HepG2 (cell line): ENCODE results near the gene HTR6. TPM values are rescaled to one million over a fixed set of nuclear protein-coding genes. Genes with fewer than 3 reads are reported as not detected.

ENCODE experiments used
- ATAC-seq: fragments of 200-7000 bp; cut with Tn5 transposase; 3 replicates; pipeline ENCODE4 v1.9.1; 2020; ENCODE audit warnings: mild to moderate bottlenecking, moderate library complexity
- BruUV-seq: library from RNA; stranded (reverse); fragments of 400-500 nt; replicated peaks from 2 replicates; lab custom pipeline; 2021; lab: Mats Ljungman, UMichigan
- CTCF ChIA-PET: fragments of 300-600 bp; formaldehyde crosslinking; extraction: SDS; loops from one replicate; lab custom pipeline; 2021; ENCODE audit warnings: low total read pairs, inconsistent platforms, low intra/inter-chr PET ratio; lab: Yijun Ruan, JAX
- POLR2A ChIA-PET: fragments of 350-600 bp; sonication (Branson Sonifier 250); formaldehyde crosslinking; loops from one replicate; lab custom pipeline; 2020; ENCODE audit warnings: antibody characterized with exemption, inconsistent platforms; lab: Yijun Ruan, JAX
- DNase-seq: peaks from one replicate; pipeline ENCODE4 v3.0.0-alpha.2; 2015; ENCODE audit warnings: low spot score
- FAIRE-seq: peaks from 3 replicates; lab custom pipeline; 2011; peaks lifted over from hg19 to GRCh38; lab: Jason Lieb, UNC
- H2AFZ ChIP-seq: one replicate; pipeline ENCODE4 v1.6.1; 2011; ENCODE audit warnings: low read length, inconsistent platforms
- H3K27ac ChIP-seq: fragments of 300-600 bp; 3 replicates; pipeline ENCODE4 v1.8.0; 2011; ENCODE audit warnings: mixed run types, mild to moderate bottlenecking, mixed read lengths, low read length, inconsistent platforms; ENCODE audit not compliant: insufficient read depth; ENCODE audit errors: extremely low read length
- H3K27me3 ChIP-seq, 2 experiments: fragments of 200-600 bp in 1 of 2; 2 replicates in 1 of 2; 3 replicates in 1 of 2; pipeline versions ENCODE4 v1.6.0 to v1.8.0; 2011; ENCODE audit warnings: low read length in 2 of 2, mild to moderate bottlenecking in 2 of 2, moderate library complexity in 2 of 2, inconsistent platforms in 1 of 2; ENCODE audit not compliant: insufficient read depth in 2 of 2, control insufficient read depth in 1 of 2
- H3K36me3 ChIP-seq, 2 experiments: fragments of 200-600 bp in 1 of 2; replicated peaks in 1 of 2; 2 replicates in 1 of 2; 3 replicates in 1 of 2; pipeline versions ENCODE4 v1.5.1 to v1.8.0; 2011; ENCODE audit warnings: low read length in 2 of 2, inconsistent platforms in 1 of 2; ENCODE audit not compliant: insufficient read depth in 2 of 2, control insufficient read depth in 1 of 2
- H3K4me1 ChIP-seq: 2 replicates; pipeline ENCODE4 v1.5.1; 2012; ENCODE audit warnings: low read length, inconsistent platforms; ENCODE audit not compliant: insufficient read depth
- H3K4me2 ChIP-seq: 2 replicates; pipeline ENCODE4 v1.6.0; 2011; ENCODE audit warnings: low read depth, low read length, inconsistent platforms
- H3K4me3 ChIP-seq, 3 experiments: fragments of 200-600 bp in 1 of 3; sonication (generic), shearing (Covaris generic) in 1 of 3; replicated peaks in 1 of 3; 2 replicates each; pipeline ENCODE4 v1.5.1; 2011 to 2016; ENCODE audit warnings: low read length in 3 of 3, inconsistent platforms in 2 of 3, low read depth in 2 of 3, mild to moderate bottlenecking in 2 of 3, control low read depth in 1 of 3, mixed read lengths in 1 of 3; ENCODE audit not compliant: insufficient read depth in 1 of 3
- H3K79me2 ChIP-seq: one replicate; pipeline ENCODE4 v1.6.1; 2011; ENCODE audit warnings: low read length, inconsistent platforms; ENCODE audit not compliant: insufficient read depth
- H3K9ac ChIP-seq: 2 replicates; pipeline ENCODE4 v1.6.0; 2011; ENCODE audit warnings: mild to moderate bottlenecking, low read depth, low read length, inconsistent platforms; ENCODE audit not compliant: insufficient read depth
- H3K9me3 ChIP-seq: 2 replicates; pipeline ENCODE4 v1.5.1; 2012; ENCODE audit warnings: mild to moderate bottlenecking, low read length
- H4K20me1 ChIP-seq: 2 replicates; pipeline ENCODE4 v1.6.0; 2011; ENCODE audit warnings: inconsistent platforms, mild to moderate bottlenecking, low read length, moderate library complexity; ENCODE audit not compliant: insufficient read depth
- ARID2 ChIP-seq: sonication (generic); formaldehyde crosslinking; IDR thresholded peaks from 2 replicates; pipeline ENCODE4 v1.8.1; 2022; ENCODE audit warnings: mild to moderate bottlenecking, missing genetic modification reagents, borderline replicate concordance
- NBN ChIP-seq: fragments of 450-650 bp; conservative IDR thresholded peaks from 2 replicates; pipeline ENCODE4 v1.6.1; 2017
- TOE1 ChIP-seq: sonication (generic); formaldehyde crosslinking; IDR thresholded peaks from 2 replicates; pipeline ENCODE4 v1.4.0; 2020; ENCODE audit warnings: mild to moderate bottlenecking, missing genetic modification reagents
- YEATS4 ChIP-seq: sonication (generic); formaldehyde crosslinking; IDR thresholded peaks from 2 replicates; pipeline ENCODE4 v1.4.0; 2020; ENCODE audit warnings: missing genetic modification reagents, borderline replicate concordance
- ZNF468 ChIP-seq: sonication (generic); formaldehyde crosslinking; IDR thresholded peaks from 2 replicates; pipeline ENCODE4 v1.8.0; 2022; ENCODE audit warnings: mild to moderate bottlenecking, moderate library complexity, missing genetic modification reagents
- ZNF616 ChIP-seq: sonication (generic); formaldehyde crosslinking; IDR thresholded peaks from 2 replicates; pipeline ENCODE4 v1.5.0; 2020; ENCODE audit warnings: low read depth, mild to moderate bottlenecking, missing genetic modification reagents
- ZNF670 ChIP-seq: sonication (generic); formaldehyde crosslinking; IDR thresholded peaks from 2 replicates; pipeline ENCODE4 v1.8.0; 2022; ENCODE audit warnings: mild to moderate bottlenecking, missing genetic modification reagents, borderline replicate concordance
- ZNF713 ChIP-seq: sonication (generic); formaldehyde crosslinking; IDR thresholded peaks from 2 replicates; pipeline ENCODE4 v1.4.0; 2020; ENCODE audit warnings: mild to moderate bottlenecking, missing genetic modification reagents
- WGBS: methylation state at CpG from one replicate; pipeline ENCODE4 v1.1.6; 2017; ENCODE audit warnings: low lambda C conversion rate; 5-methylcytosine and 5-hydroxymethylcytosine counted together
- in situ Hi-C: cut with HindIII; loops from 2 replicates; pipeline ENCODE4 v1.10.0; 2017; ENCODE audit warnings: low pct_unique_long_range_greater_than_20kb; ENCODE audit not compliant: extremely low pct_ligation_motif_present
- intact Hi-C: fragments of 100-400 bp; cut with micrococcal nuclease; formaldehyde crosslinking; loops from one replicate; pipeline ENCODE4 v1.10.0; 2022; ENCODE audit not compliant: unreplicated experiment
- polyA plus RNA-seq, 8 experiments: library from polyadenylated mRNA; depleted of rRNA in 3 of 8; stranded (reverse) in 7 of 8; unstranded in 1 of 8; fragments of >200 nt; fragmentation: Illumina TruSeq in 4 of 8; extraction: Trizol in 4 of 8; gene quantifications; 2 replicates each; pipeline versions ENCODE4 v1.2.1 to v1.2.3, GENCODE V29; 2011 to 2016; ENCODE audit warnings: low read depth in 4 of 8, missing spikeins in 1 of 8, mixed read lengths in 1 of 8; ENCODE audit not compliant: insufficient read depth in 1 of 8
- total RNA-seq, 5 experiments: library from RNA; depleted of rRNA; stranded (reverse); fragments of >200 nt; fragmentation: Illumina TruSeq; extraction: Trizol; gene quantifications; 2 replicates each; pipeline ENCODE4 v1.2.3, GENCODE V29; 2016; ENCODE audit warnings: low read depth in 1 of 5
- TF ChIP-seq, protein P1 (sequence below): sonication (generic); formaldehyde crosslinking; IDR thresholded peaks from 2 replicates; pipeline ENCODE4 v1.4.0; 2020; ENCODE audit warnings: missing genetic modification reagents, borderline replicate concordance

HTR6 gene
- total and polyA plus RNA-seq, 2 of the 13 experiments (the other 11 are each of a cell fraction or from before 2014, with no cell fraction given): 0.04 TPM; not detected in 1

DNA sequence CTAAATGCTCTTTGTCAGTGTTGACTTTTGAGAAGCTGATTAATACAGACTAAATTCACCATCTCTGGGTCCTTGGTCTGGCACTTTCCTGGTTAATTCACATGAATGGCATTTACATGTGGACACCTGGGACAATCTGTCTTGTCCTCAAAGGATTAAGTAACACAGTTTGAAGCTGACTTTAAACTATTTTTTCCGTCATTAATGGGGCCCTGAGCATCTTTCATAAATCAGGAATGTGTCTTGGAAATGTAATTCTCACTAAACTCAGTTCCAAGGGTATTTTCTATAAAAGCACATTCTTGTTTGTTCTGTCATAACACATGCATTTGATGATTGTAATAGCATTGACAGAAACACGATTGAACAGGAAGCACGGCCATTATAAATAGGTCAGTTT is 47.3 kb upstream of the HTR6 start:
- Histone ChIP-seq H2AFZ (no peak overlapping the region), H3K9ac (no peak overlapping the region), H3K27ac (no peak overlapping the region), H3K36me3 (peaks cover 0 to 1% of the 10 kb centered on the region in 2 experiments; a peak in 2 of 5 replicates), H4K20me1 (no peaks in the 10 kb centered on the region; the same call in 1 of the 2 replicates), H3K4me1 (peaks cover 65% of the 10 kb centered on the region), H3K79me2 (peaks cover 16% of the 10 kb centered on the region), H3K4me3 (no peak overlapping the region), H3K27me3 (no peaks in the 10 kb centered on the region), H3K9me3 (no peaks in the 10 kb centered on the region), H3K4me2 (no peak overlapping the region)
- FAIRE-seq: no peak
- CTCF ChIA-PET: no interaction called here
- no peak for TF ChIP-seq ZNF713 (CRISPR knock-in tag)
- no peak for TF ChIP-seq YEATS4 (CRISPR knock-in tag)
- no peak for TF ChIP-seq ZNF616 (CRISPR knock-in tag)
- TF ChIP-seq NBN: no peak
- TF ChIP-seq TOE1 (CRISPR knock-in tag): no peak
- no peak for TF ChIP-seq ZNF670 (CRISPR knock-in tag)
- no peak for TF ChIP-seq ZNF468 (CRISPR knock-in tag)
- TF ChIP-seq, protein P1, sequence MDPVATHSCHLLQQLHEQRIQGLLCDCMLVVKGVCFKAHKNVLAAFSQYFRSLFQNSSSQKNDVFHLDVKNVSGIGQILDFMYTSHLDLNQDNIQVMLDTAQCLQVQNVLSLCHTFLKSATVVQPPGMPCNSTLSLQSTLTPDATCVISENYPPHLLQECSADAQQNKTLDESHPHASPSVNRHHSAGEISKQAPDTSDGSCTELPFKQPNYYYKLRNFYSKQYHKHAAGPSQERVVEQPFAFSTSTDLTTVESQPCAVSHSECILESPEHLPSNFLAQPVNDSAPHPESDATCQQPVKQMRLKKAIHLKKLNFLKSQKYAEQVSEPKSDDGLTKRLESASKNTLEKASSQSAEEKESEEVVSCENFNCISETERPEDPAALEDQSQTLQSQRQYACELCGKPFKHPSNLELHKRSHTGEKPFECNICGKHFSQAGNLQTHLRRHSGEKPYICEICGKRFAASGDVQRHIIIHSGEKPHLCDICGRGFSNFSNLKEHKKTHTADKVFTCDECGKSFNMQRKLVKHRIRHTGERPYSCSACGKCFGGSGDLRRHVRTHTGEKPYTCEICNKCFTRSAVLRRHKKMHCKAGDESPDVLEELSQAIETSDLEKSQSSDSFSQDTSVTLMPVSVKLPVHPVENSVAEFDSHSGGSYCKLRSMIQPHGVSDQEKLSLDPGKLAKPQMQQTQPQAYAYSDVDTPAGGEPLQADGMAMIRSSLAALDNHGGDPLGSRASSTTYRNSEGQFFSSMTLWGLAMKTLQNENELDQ: no peak
- no peak for TF ChIP-seq ARID2 (CRISPR knock-in tag)
- no TSS peak for BruUV-seq
- 99% methylated on average over 3 of the region's 3 CpGs for WGBS
- no peak for ATAC-seq
- intact Hi-C loops: no loop called here
- in situ Hi-C loops: no loop called here
- POLR2A ChIA-PET: no interaction called here
- DNase-seq: no peak
